HG03280 (cell line): Measurements from ENCODE around the gene MRTO4.
"Not testable (repeated sequence)": the region's sequence is repeated elsewhere in the genome, so short reads cannot be mapped to it uniquely, and the experiment has no call there.

Experiments used
- ATAC-seq: cut with Tn5 transposase; IDR thresholded peaks from one replicate; pipeline ENCODE4 v1.9.1; 2021; ENCODE audit warnings: mild to moderate bottlenecking, moderate library complexity; ENCODE audit not compliant: unreplicated experiment

The MRTO4 gene

GRCh38 chr1:19222979-19223824, 28.4 kb upstream of the MRTO4 start:
- ATAC-seq: no peak

GRCh38 chr1:19229229-19229628, 22.4 kb upstream of the MRTO4 start:
- ATAC-seq: no peak

- no peak for ATAC-seq
Observed at GRCh38 chr1:19229828-19230325, 21.7 kb upstream of the MRTO4 start.

GRCh38 chr1:19231736-19232523, 19.7 kb upstream of the MRTO4 start:
- not testable (repeated sequence) for ATAC-seq

GRCh38 chr1:19232524-19232846, 19.1 kb upstream of the MRTO4 start:
- ATAC-seq: no peak

GRCh38 chr1:19234224-19234623, 17.4 kb upstream of the MRTO4 start:
- ATAC-seq: no peak

GRCh38 chr1:19239876-19240275, 11.7 kb upstream of the MRTO4 start:
- ATAC-seq: no peak

GRCh38 chr1:19240673-19241538, 10.7 kb upstream of the MRTO4 start:
- peak; percentile 51 for ATAC-seq

- ATAC-seq: no peak
Observed at GRCh38 chr1:19250629-19251304, 838 bp upstream of the MRTO4 start.

GRCh38 chr1:19254416-19254815, 2.8 kb downstream of the MRTO4 start:
- ATAC-seq: no peak

- ATAC-seq: no peak
Observed at GRCh38 chr1:19255288-19255687, 3.7 kb downstream of the MRTO4 start.

GRCh38 chr1:19256301-19256700, 4.7 kb downstream of the MRTO4 start:
- ATAC-seq: not testable (repeated sequence)

- ATAC-seq: no peak
Observed at GRCh38 chr1:19257178-19257914, 5.7 kb downstream of the MRTO4 start.

GRCh38 chr1:19258353-19258752, 6.7 kb downstream of the MRTO4 start:
- ATAC-seq: no peak

- no peak for ATAC-seq
Observed at GRCh38 chr1:19260211-19261138, 8.9 kb downstream of the MRTO4 start.

GRCh38 chr1:19262047-19262446, 10.4 kb downstream of the MRTO4 start:
- no peak for ATAC-seq

- ATAC-seq: no peak
Observed at GRCh38 chr1:19262744-19263143, 11.1 kb downstream of the MRTO4 start.

- ATAC-seq: no peak
Observed at GRCh38 chr1:19268445-19268844, 16.8 kb downstream of the MRTO4 start.
